HL-60 (cell line): ENCODE data around the gene MID1.

Source experiments
- DNase-seq, 2 experiments: peaks; one replicate each; pipeline ENCODE4 v3.0.0-alpha.2; 2010 to 2020; ENCODE audit warnings: low read depth in 1 of 2, low spot score in 1 of 2
- H3K27ac ChIP-seq: fragments of 250-450 bp; sonication (Bioruptor Pico); replicated peaks from 2 replicates; pipeline ENCODE4 v1.5.1; 2020; ENCODE audit warnings: mild to moderate bottlenecking, moderate library complexity
- H3K27me3 ChIP-seq: fragments of 250-450 bp; sonication (Bioruptor Pico); 2 replicates; pipeline ENCODE4 v1.5.1; 2021; ENCODE audit warnings: mild to moderate bottlenecking, moderate library complexity; ENCODE audit not compliant: insufficient read depth, poor library complexity, severe bottlenecking
- H3K4me3 ChIP-seq: replicated peaks from 2 replicates; pipeline ENCODE4 v1.5.1; 2011; ENCODE audit warnings: mild to moderate bottlenecking, control low read depth, low read length; ENCODE audit not compliant: insufficient read depth
- GABPA ChIP-seq: IDR thresholded peaks from 2 replicates; pipeline ENCODE4 v1.6.1; 2012; ENCODE audit warnings: low read depth
- POLR2AphosphoS5 ChIP-seq: IDR thresholded peaks from 2 replicates; pipeline ENCODE4 v1.6.1; 2012; ENCODE audit warnings: low read depth
- SPI1 ChIP-seq: IDR thresholded peaks from 2 replicates; pipeline ENCODE4 v1.6.1; 2012; ENCODE audit warnings: low read depth, mild to moderate bottlenecking, borderline replicate concordance
- TF ChIP-seq, protein P1 (sequence below): IDR thresholded peaks from one replicate; pipeline ENCODE4 v1.5.1; 2011; ENCODE audit warnings: low read length, control low read depth, inconsistent platforms; ENCODE audit not compliant: insufficient read depth
- TF ChIP-seq, protein P2 (sequence below): IDR thresholded peaks from 2 replicates; pipeline ENCODE4 v1.6.1; 2012; ENCODE audit warnings: low read depth; ENCODE audit not compliant: insufficient replicate concordance

MID1 gene

GRCh38 chrX:10519761-10520160 is 100.6 kb downstream of the MID1 start:
- Histone ChIP-seq H3K27ac (no peak overlapping the region), H3K4me3 (no peak overlapping the region), H3K27me3 (no peaks in the 10 kb centered on the region)
- no peak for DNase-seq
- TF ChIP-seq POLR2AphosphoS5 (no peak), SPI1 (no peak), GABPA (no peak)
- TF ChIP-seq, protein P1, sequence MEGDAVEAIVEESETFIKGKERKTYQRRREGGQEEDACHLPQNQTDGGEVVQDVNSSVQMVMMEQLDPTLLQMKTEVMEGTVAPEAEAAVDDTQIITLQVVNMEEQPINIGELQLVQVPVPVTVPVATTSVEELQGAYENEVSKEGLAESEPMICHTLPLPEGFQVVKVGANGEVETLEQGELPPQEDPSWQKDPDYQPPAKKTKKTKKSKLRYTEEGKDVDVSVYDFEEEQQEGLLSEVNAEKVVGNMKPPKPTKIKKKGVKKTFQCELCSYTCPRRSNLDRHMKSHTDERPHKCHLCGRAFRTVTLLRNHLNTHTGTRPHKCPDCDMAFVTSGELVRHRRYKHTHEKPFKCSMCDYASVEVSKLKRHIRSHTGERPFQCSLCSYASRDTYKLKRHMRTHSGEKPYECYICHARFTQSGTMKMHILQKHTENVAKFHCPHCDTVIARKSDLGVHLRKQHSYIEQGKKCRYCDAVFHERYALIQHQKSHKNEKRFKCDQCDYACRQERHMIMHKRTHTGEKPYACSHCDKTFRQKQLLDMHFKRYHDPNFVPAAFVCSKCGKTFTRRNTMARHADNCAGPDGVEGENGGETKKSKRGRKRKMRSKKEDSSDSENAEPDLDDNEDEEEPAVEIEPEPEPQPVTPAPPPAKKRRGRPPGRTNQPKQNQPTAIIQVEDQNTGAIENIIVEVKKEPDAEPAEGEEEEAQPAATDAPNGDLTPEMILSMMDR: no peak
- TF ChIP-seq, protein P2, sequence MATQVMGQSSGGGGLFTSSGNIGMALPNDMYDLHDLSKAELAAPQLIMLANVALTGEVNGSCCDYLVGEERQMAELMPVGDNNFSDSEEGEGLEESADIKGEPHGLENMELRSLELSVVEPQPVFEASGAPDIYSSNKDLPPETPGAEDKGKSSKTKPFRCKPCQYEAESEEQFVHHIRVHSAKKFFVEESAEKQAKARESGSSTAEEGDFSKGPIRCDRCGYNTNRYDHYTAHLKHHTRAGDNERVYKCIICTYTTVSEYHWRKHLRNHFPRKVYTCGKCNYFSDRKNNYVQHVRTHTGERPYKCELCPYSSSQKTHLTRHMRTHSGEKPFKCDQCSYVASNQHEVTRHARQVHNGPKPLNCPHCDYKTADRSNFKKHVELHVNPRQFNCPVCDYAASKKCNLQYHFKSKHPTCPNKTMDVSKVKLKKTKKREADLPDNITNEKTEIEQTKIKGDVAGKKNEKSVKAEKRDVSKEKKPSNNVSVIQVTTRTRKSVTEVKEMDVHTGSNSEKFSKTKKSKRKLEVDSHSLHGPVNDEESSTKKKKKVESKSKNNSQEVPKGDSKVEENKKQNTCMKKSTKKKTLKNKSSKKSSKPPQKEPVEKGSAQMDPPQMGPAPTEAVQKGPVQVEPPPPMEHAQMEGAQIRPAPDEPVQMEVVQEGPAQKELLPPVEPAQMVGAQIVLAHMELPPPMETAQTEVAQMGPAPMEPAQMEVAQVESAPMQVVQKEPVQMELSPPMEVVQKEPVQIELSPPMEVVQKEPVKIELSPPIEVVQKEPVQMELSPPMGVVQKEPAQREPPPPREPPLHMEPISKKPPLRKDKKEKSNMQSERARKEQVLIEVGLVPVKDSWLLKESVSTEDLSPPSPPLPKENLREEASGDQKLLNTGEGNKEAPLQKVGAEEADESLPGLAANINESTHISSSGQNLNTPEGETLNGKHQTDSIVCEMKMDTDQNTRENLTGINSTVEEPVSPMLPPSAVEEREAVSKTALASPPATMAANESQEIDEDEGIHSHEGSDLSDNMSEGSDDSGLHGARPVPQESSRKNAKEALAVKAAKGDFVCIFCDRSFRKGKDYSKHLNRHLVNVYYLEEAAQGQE: no peak

DNA sequence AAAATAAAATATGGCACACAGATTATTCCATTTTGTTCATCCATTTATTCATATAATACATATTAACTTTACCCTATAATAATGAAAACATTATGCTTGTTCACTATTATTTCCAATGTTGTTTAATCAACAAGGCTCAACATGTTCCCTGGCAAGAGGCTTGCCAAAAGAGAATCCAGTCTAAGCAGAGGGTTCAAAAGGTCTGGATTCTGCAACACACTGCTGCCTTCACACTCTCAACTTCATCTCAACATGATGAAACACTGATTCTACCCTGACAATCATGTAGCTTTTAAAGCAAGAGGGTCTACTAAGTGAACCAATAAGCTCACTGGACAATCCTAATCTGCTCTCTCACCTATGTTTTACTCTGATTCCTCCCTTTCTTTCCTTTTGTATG is 101.1 kb downstream of the MID1 start:
- DNase-seq: no peak
- Histone ChIP-seq H3K4me3 (no peak overlapping the region), H3K27me3 (no peaks in the 10 kb centered on the region), H3K27ac (no peak overlapping the region)
- TF ChIP-seq SPI1 (no peak), POLR2AphosphoS5 (no peak), GABPA (no peak)
- TF ChIP-seq, protein P1: no peak
- TF ChIP-seq, protein P2: no peak

DNA sequence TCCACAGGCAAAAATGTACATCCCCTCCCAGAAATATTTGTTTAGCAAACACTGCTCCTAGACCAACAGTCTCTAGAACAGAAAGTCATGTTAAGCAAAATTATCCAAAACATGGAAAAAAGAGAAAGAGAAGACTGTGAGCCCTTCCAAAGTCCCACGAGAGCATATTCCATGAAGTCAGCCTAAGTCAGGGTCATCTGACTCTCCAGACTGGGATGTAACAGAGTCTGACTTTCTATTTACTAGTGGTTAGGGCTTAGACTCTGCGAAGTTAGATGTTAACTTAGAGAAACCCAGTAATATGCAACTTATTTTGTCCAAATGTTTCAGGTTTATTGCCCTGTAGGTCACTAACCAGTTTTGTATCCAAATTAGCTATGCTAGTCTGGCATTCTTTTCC is 102.3 kb downstream of the MID1 start:
- DNase-seq: no peak
- Histone ChIP-seq H3K4me3 (no peak overlapping the region), H3K27me3 (no peaks in the 10 kb centered on the region), H3K27ac (no peak overlapping the region)
- TF ChIP-seq POLR2AphosphoS5 (no peak), GABPA (no peak), SPI1 (no peak)
- TF ChIP-seq, protein P1: no peak
- TF ChIP-seq, protein P2: no peak
